Parathyroid adenoma (tissue), 2 donors: ENCODE results near the gene SEMA6C.

Source experiments
- H2AFZ ChIP-seq: fragments of 300-600 bp; sonication (generic); one replicate; pipeline ENCODE4 v1.7.0; 2017; ENCODE audit warnings: antibody characterized with exemption, mild to moderate bottlenecking
- H3K27ac ChIP-seq: fragments of 300-600 bp; sonication (generic); one replicate; pipeline ENCODE4 v1.7.0; 2017
- H3K27me3 ChIP-seq: fragments of 300-600 bp; sonication (generic); one replicate; pipeline ENCODE4 v1.7.0; 2017; ENCODE audit warnings: low read length; ENCODE audit not compliant: control insufficient read depth, insufficient read depth
- H3K36me3 ChIP-seq: fragments of 300-600 bp; sonication (generic); one replicate; pipeline ENCODE4 v1.7.0; 2017; ENCODE audit warnings: low read length; ENCODE audit not compliant: control insufficient read depth, insufficient read depth
- H3K4me1 ChIP-seq: fragments of 300-600 bp; sonication (generic); one replicate; pipeline ENCODE4 v1.7.0; 2017; ENCODE audit warnings: control low read depth
- H3K4me2 ChIP-seq: fragments of 300-600 bp; sonication (generic); one replicate; pipeline ENCODE4 v1.7.0; 2017; ENCODE audit warnings: low read length
- H3K4me3 ChIP-seq: fragments of 300-600 bp; sonication (generic); one replicate; pipeline ENCODE4 v1.7.0; 2017; ENCODE audit warnings: low read depth, low read length
- H3K79me2 ChIP-seq: fragments of 300-600 bp; sonication (generic); one replicate; pipeline ENCODE4 v1.7.0; 2017; ENCODE audit warnings: control low read depth
- H3K9ac ChIP-seq: fragments of 300-600 bp; sonication (generic); one replicate; pipeline ENCODE4 v1.7.0; 2017; ENCODE audit warnings: mild to moderate bottlenecking
- H3K9me3 ChIP-seq: fragments of 300-600 bp; sonication (generic); one replicate; pipeline ENCODE4 v1.7.0; 2017; ENCODE audit warnings: low read length; ENCODE audit not compliant: control insufficient read depth
- TF ChIP-seq, protein P1 (sequence below): fragments of 300-600 bp; sonication (generic); IDR thresholded peaks from one replicate; pipeline ENCODE4 v1.7.0; 2017; ENCODE audit warnings: antibody characterized with exemption, mild to moderate bottlenecking
- donor health status: primary hyperparathyroidism.

Gene SEMA6C

GRCh38 chr1:151175863-151176262 is 29.4 kb upstream of the SEMA6C start, which contains the start of gene TMOD4:
Gene TMOD4, minus strand, starts transcription at chr1:151175981. Its CDS starts 1,106 bp downstream, at chr1:151174875.
- Histone ChIP-seq H3K9me3 (no peaks in the 10 kb centered on the region), H3K36me3 (no peaks in the 10 kb centered on the region), H3K4me2 (no peak within 1 kb of the TSS), H3K4me1 (no peaks in the 10 kb centered on the region), H3K79me2 (no peaks in the 10 kb centered on the region), H3K4me3 (no peak within 1 kb of the TSS), H3K27ac (no peak within 1 kb of the TSS), H3K27me3 (no peaks in the 10 kb centered on the region), H3K9ac (no peak within 1 kb of the TSS), H2AFZ (no peak within 1 kb of the TSS)
- TF ChIP-seq, protein P1, sequence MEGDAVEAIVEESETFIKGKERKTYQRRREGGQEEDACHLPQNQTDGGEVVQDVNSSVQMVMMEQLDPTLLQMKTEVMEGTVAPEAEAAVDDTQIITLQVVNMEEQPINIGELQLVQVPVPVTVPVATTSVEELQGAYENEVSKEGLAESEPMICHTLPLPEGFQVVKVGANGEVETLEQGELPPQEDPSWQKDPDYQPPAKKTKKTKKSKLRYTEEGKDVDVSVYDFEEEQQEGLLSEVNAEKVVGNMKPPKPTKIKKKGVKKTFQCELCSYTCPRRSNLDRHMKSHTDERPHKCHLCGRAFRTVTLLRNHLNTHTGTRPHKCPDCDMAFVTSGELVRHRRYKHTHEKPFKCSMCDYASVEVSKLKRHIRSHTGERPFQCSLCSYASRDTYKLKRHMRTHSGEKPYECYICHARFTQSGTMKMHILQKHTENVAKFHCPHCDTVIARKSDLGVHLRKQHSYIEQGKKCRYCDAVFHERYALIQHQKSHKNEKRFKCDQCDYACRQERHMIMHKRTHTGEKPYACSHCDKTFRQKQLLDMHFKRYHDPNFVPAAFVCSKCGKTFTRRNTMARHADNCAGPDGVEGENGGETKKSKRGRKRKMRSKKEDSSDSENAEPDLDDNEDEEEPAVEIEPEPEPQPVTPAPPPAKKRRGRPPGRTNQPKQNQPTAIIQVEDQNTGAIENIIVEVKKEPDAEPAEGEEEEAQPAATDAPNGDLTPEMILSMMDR, result no peak

DNA sequence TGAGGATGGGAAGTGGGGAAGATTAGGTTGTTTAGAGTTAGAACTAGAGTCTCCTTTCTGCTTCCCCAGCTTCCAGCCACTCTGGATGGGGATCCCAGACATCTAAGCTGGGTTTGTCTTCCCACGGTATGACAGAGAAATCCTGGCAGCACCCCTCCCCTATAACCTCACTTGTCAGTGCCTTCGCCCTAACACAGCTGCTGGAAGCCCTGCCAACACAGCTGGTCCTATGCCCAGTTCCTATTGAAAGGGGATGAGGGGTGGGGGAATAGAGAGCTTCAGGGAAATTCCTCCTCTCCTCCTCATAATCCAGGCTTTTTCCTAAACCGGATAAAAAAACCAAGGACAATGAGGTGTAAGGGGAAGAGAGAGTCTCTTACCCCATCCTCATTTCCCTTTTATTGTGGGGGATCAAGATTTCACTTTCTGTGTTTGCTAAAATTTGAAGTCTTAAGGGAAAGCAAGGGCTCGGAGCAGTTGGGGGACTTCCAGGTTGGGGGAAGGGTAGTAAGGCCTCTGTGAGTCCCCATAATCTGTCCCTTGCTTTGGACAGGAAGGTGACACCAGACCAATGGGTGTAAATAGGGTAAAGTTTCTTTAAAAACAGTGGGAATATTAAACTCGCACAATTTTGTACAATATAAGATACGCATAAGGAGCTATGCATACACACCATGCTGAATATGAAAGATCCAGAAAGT is 28.8 kb upstream of the SEMA6C start:
- Histone ChIP-seq H2AFZ (no peak overlapping the region), H3K4me3 (no peak overlapping the region), H3K27me3 (no peaks in the 10 kb centered on the region), H3K4me1 (no peaks in the 10 kb centered on the region), H3K36me3 (no peaks in the 10 kb centered on the region), H3K79me2 (no peaks in the 10 kb centered on the region), H3K27ac (no peak overlapping the region), H3K9ac (no peak overlapping the region), H3K4me2 (no peak overlapping the region), H3K9me3 (no peaks in the 10 kb centered on the region)
- TF ChIP-seq, protein P1, result no peak

DNA sequence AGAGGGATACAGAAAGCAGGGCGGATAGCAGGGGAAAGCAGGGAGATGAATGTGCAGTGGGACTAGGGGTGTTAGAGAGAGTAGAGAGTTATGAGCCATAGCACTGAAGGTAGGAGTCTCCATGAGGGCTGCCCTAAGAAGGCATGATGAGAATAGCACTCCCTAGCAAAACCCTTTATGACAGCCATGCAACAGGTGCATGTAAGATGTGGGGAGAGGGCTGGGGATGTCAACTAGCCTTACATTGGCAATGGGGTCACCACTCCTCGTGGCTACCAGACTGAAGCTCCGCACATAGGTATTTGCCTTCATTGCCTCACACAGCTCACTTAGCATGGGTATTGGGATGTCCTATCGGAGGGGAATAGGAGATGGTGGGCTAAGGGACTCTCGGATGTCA is 24.8 kb upstream of the SEMA6C start:
- TF ChIP-seq, protein P1, result no peak
- no peaks in the 10 kb centered on the region for H3K36me3 ChIP-seq
- no peaks in the 10 kb centered on the region for H3K9me3 ChIP-seq
- H3K4me1 ChIP-seq, result no peaks in the 10 kb centered on the region
- H3K4me3 ChIP-seq, result no peak overlapping the region
- H3K9ac ChIP-seq, result no peak overlapping the region
- H3K79me2 ChIP-seq, result peaks cover 3% of the 10 kb centered on the region
- no peak overlapping the region for H2AFZ ChIP-seq
- no peak overlapping the region for H3K27ac ChIP-seq
- H3K27me3 ChIP-seq, result no peaks in the 10 kb centered on the region
- H3K4me2 ChIP-seq, result no peak overlapping the region

DNA sequence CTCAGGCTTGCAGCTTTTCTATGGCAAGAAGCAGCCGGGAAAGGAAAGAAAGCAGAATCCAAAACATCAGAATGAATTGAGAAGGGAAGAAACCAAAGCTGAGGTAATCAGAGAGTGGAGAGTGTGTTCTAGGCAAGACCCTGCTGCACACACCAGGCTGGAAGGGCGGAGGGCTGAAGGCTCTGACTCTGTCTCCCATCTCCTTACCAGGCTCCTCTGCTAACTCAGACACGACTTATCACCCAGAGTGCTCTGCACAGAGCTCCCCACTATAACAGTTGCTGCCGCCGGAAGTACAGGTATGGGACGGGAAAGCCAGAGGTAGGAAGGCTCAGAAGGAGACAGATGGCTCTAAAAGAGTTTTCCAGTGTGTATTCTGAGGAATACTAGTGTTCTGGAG is 20.7 kb upstream of the SEMA6C start:
- Histone ChIP-seq H2AFZ (no peak overlapping the region), H3K9ac (no peak overlapping the region), H3K27me3 (no peaks in the 10 kb centered on the region), H3K4me1 (no peaks in the 10 kb centered on the region), H3K9me3 (no peaks in the 10 kb centered on the region), H3K4me2 (no peak overlapping the region), H3K36me3 (no peaks in the 10 kb centered on the region), H3K79me2 (peaks cover 3% of the 10 kb centered on the region), H3K27ac (no peak overlapping the region), H3K4me3 (no peak overlapping the region)
- TF ChIP-seq, protein P1, result no peak

DNA sequence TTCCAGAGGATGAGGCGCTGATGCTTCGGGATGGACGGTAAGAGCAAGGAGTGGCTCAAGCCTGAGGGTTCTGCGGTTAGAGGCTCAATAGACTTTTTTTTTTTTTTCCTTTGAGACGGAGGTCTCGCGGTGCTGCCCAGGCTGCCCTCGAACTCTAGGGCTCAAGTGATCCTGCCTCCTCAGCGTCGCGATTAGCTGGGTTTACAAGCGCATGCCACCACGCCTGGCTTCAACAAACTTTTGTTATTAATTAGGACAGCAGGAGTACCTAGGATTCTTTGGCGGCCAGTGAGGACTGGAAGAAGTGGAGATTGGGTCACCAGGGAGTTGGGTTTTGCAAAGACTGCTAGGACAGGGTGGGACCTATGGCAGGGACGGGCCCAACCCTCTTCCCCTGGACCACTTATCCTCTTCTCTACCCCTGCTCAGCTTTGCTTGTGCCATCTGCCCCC is 20.1 kb upstream of the SEMA6C start:
- H3K4me1 ChIP-seq, result no peaks in the 10 kb centered on the region
- H3K27ac ChIP-seq, result peak overlapping the region; percentile 91
- peak overlapping the region; percentile 63 for H3K4me2 ChIP-seq
- TF ChIP-seq, protein P1, result no peak
- H3K27me3 ChIP-seq, result no peaks in the 10 kb centered on the region
- peak overlapping the region; percentile 86 for H3K4me3 ChIP-seq
- H3K9me3 ChIP-seq, result no peaks in the 10 kb centered on the region
- peak overlapping the region; percentile 29 for H3K9ac ChIP-seq
- H2AFZ ChIP-seq, result peak overlapping the region; percentile 90
- peaks cover 3% of the 10 kb centered on the region for H3K79me2 ChIP-seq
- H3K36me3 ChIP-seq, result no peaks in the 10 kb centered on the region
